ENCODE results near the gene KDM6B. TPM values are rescaled to one million over a fixed set of nuclear protein-coding genes. Genes with fewer than 3 reads are reported as not detected.

KDM6B gene
- total RNA-seq, 6 experiments from 2014 or later: 6.1 to 12.8 (median 10.9) TPM

DNA sequence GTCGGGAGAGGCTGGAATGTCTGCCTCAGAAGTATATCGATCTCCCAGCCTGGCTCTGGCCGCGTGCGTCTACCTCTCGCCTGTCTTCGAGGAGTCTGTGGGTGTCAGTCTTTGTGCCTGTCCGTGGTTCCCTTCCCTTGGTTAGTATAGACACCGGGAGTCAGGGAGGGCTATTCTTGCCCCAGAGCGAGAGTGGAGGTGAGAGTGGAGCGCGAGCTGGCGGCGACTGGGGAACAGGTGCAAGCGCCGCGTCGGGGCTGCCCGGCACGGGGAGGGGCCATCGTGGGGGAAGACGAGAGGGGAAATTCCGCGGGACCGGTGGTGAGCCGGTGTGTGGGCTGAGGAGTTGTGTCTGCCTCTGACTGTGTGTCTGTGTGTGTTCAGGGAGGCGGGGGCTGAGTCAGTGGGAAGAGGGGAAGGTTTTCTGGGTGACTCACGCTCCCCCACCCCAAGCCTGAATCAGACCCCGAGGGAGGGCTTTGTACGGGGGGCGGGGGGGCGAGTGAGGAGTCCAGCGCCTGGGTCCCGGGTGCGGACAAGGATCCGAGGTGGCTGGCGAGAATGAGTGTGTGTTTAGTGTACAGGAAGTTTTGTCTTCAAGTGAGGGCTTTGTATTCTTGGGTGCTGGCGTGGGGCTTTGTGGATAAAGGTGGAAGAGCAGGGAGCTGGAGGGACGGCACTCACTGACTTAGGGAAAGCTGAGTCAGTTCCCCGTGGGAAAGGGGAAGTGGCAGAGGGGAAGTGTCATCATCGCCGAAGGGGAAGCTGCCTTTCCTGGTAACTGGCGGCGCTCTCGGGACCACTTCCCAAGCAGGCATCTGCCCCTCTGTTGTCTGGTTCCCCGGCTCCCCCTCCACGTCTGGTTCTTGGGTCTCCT is 8.6 kb downstream of the KDM6B start:
- H3K4me1 ChIP-seq: peaks cover 0 to 37% (median 10%) of the 10 kb centered on the region in 4 donors
- ATAC-seq: peak; percentile 4 to 29 (median 16)
- WGBS (ENCODE audit: insufficient coverage, low coverage, low lambda C conversion rate, missing lambda C conversion rate): 1% methylated on average over 40 of the region's 47 CpGs
- H3K27me3 ChIP-seq: no peaks in the 10 kb centered on the region
- H3K9me3 ChIP-seq: no peaks in the 10 kb centered on the region
- peak overlapping the region; percentile 99 for H3K27ac ChIP-seq
- H3K36me3 ChIP-seq: peaks cover 0 to 19% (median 7%) of the 10 kb centered on the region in 4 donors
- peak; percentile 76 to 84 (median 83) for DNase-seq
- TF ChIP-seq, protein P1, sequence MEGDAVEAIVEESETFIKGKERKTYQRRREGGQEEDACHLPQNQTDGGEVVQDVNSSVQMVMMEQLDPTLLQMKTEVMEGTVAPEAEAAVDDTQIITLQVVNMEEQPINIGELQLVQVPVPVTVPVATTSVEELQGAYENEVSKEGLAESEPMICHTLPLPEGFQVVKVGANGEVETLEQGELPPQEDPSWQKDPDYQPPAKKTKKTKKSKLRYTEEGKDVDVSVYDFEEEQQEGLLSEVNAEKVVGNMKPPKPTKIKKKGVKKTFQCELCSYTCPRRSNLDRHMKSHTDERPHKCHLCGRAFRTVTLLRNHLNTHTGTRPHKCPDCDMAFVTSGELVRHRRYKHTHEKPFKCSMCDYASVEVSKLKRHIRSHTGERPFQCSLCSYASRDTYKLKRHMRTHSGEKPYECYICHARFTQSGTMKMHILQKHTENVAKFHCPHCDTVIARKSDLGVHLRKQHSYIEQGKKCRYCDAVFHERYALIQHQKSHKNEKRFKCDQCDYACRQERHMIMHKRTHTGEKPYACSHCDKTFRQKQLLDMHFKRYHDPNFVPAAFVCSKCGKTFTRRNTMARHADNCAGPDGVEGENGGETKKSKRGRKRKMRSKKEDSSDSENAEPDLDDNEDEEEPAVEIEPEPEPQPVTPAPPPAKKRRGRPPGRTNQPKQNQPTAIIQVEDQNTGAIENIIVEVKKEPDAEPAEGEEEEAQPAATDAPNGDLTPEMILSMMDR (IDR thresholded peaks at IDR 0.05): no peak
- TF ChIP-seq POLR2A (IDR thresholded peaks at IDR 0.05): peak; percentile 41
- intact Hi-C loops (cut with DNase I): no loop called here
- H3K4me3 ChIP-seq: peak overlapping the region; percentile 73 to 98 (median 81)

DNA sequence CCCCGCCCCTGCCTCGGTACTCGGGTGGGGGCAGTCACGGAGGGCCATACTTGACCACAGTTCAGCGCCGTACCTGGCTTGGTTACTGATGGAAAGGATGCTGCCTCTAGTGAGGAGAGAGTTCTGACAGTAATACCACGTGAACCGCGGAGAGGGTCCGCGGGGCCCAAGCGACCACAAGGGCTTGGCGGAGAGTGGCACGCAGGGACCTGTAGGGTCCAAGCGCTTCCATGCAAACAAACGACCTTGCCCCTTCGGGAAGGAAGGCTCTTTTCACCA is 9.2 kb downstream of the KDM6B start:
- peak overlapping the region; percentile 73 to 98 (median 81) for H3K4me3 ChIP-seq
- ATAC-seq: no peak
- DNase-seq: no peak
- intact Hi-C loops (cut with DNase I): no loop called here
- no peak for TF ChIP-seq POLR2A (IDR thresholded peaks at IDR 0.05)
- TF ChIP-seq, protein P1 (IDR thresholded peaks at IDR 0.05): no peak
- peaks cover 0 to 34% (median 10%) of the 10 kb centered on the region in 4 donors for H3K4me1 ChIP-seq
- no peaks in the 10 kb centered on the region for H3K27me3 ChIP-seq
- WGBS (ENCODE audit: insufficient coverage, low coverage, low lambda C conversion rate, missing lambda C conversion rate): 0% methylated on average over 12 of the region's 17 CpGs
- H3K36me3 ChIP-seq: peaks cover 0 to 19% (median 7%) of the 10 kb centered on the region in 4 donors
- no peaks in the 10 kb centered on the region for H3K9me3 ChIP-seq
- H3K27ac ChIP-seq: peak overlapping the region; percentile 99

DNA sequence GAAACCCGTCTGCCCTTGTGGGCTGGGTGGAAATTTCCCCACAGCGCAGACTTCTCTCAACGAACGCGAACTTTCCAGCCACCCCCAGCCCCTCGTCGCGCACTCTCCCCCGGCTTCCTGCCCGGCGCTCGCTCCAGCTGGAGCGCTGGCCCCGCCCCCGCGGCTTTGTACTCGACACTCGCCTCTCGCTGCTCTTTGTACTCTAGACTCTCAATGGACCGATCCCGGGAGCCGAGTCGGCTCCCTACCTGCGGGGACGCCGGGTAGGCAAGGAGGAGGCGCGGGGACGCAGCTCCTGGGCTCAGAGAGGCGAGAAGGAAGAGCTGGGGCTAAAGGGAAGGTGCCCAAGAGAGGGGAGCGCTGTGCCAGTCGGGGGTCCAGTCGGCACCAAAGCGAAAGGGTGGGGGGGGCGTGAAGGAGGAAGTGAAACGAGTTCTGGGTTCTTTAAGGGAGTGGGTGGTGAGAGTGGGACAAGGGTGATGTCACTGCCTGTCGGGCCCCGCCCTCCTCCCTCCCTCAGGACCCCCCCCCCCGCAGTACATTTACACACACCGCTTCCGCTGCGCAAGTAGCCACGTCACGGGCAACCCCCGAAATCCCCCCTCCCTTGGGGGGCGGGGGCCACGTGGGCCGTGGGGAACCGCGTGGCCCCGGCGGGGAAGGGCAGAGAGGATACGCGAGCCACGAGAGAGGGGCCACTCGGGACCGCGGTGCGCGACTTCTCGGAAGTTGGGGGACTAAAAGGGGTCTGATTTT is 9.7 kb downstream of the KDM6B start:
- DNase-seq: peak; percentile 91 to 92 (median 91)
- H3K4me3 ChIP-seq: peak overlapping the region; percentile 73 to 98 (median 81)
- peak; percentile 84 for TF ChIP-seq POLR2A (IDR thresholded peaks at IDR 0.05)
- TF ChIP-seq, protein P1 (IDR thresholded peaks at IDR 0.05): no peak
- no peaks in the 10 kb centered on the region for H3K9me3 ChIP-seq
- peaks cover 0 to 21% (median 7%) of the 10 kb centered on the region in 4 donors for H3K36me3 ChIP-seq
- H3K4me1 ChIP-seq: peaks cover 0 to 32% (median 10%) of the 10 kb centered on the region in 4 donors
- intact Hi-C loops (cut with DNase I): no loop called here
- ATAC-seq: peak; percentile 48 to 59 (median 54)
- WGBS (ENCODE audit: insufficient coverage, low coverage, low lambda C conversion rate, missing lambda C conversion rate): under 1% methylated on average over 44 of the region's 61 CpGs
- no peaks in the 10 kb centered on the region for H3K27me3 ChIP-seq
- H3K27ac ChIP-seq: peak overlapping the region; percentile 99

DNA sequence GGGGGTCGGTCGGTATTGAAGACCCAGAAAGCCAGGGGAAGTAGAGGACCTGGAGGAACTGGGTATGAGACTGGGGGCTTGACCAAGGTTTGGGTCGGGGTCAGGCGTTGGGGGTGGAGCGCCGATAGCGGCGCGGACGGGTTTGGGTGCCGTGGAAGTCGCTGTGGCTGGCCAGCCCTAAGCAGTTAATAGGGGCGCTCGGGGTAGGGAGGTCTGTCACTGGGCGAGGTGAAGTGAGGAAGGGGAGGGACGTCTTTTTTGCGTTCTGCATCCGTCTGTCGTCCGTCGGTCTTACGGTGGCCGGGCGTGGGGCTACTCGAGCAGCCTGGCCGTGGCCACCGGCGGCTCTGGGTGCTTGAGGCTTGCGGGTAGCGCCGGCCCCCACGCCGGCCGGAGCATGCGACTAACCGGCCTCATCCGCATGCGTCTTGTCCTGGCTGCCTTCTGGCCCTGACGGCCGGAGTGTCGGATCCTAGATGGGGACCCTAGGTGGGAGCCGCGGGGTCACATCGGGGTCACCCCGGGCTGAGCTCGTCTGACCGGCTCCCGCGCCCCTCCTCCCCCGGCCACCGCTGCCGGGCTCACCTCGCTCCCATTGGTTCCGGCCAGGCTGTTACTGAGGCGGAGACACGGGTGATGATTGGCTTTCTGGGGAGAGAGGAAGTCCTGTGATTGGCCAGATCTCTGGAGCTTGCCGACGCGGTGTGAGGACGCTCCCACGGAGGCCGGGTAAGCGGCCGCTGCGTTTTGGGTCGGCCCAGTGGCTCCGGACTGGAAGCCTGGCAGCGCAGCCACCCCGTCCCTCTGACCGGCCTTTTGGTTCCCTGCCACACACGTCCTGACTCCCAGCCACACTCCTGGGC is 10.5 kb downstream of the KDM6B start:
- H3K4me3 ChIP-seq: peak overlapping the region; percentile 73 to 98 (median 81)
- peak overlapping the region; percentile 99 for H3K27ac ChIP-seq
- ATAC-seq: peak; percentile 48 to 75 (median 66)
- H3K4me1 ChIP-seq: peaks cover 0 to 24% (median 10%) of the 10 kb centered on the region in 4 donors
- intact Hi-C loops (cut with DNase I): no loop called here
- WGBS (ENCODE audit: insufficient coverage, low coverage, low lambda C conversion rate, missing lambda C conversion rate): 0% methylated on average over 8 of the region's 71 CpGs
- no peaks in the 10 kb centered on the region for H3K9me3 ChIP-seq
- TF ChIP-seq, protein P1 (IDR thresholded peaks at IDR 0.05): no peak
- peak; percentile 86 for TF ChIP-seq POLR2A (IDR thresholded peaks at IDR 0.05)
- H3K36me3 ChIP-seq: peaks cover 0 to 27% (median 10%) of the 10 kb centered on the region in 4 donors
- H3K27me3 ChIP-seq: no peaks in the 10 kb centered on the region
- peak; percentile 93 to 96 (median 94) for DNase-seq
